ENCODE data around the gene OPHN1. TPM values are rescaled to one million over a fixed set of nuclear protein-coding genes. Genes with fewer than 3 reads are reported as not detected.

The OPHN1 gene
- 1 to 10 TPM; 2.3 to 4.3 TPM for total RNA-seq

DNA sequence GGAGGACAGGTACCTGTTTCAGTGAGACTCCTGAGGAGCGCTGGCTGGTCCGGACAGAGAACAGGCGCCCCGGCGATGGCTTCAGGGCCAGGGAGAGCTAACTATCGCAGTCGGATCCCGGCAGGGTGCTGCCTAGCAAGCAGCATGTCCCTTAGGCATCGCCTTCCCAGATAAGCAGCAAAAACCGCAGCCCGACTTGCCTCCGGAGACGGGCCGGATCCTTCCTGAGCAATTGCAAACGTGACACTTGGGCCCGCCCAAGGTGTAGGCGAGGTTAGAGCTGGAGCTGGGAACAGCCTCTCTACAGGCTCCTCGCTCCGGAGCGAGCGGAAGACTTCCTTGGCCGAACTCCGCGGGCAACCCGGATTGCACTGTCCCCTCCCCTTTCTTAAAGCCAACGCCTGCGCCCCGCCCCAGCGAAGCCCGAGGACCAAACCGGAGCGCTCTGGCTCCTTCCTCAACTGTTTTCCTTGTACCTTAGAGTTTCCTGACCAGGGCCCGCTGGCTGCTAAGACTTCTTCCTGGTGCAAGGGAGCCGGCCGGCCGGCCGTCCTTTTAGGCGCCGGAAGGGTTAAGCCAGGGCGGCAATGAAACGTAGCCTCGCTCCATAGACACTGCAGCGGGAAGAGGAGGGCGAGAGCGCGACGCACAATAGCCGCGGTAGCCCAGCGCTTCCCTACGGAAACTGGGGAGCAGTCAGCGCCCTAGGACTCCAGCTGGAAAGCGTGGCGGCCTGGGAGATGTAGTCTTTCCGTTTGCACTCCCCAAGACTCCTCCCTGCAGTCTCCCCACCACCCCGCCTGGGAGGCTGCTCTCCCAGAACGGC is at the start of gene OPHN1:
OPHN1 (minus strand) TSS at position 341 of the 826 bp plus-strand sequence. CDS start 475 bp downstream, outside the sequence.
- TF ChIP-seq CTCF (IDR thresholded peaks at IDR 0.05) (no peak), POLR2A (IDR thresholded peaks at IDR 0.05) (peak in 2 of 3 donors; percentile 20 to 65)
- no peaks in the 10 kb centered on the region for H3K36me3 ChIP-seq (replicated peaks in 1 of 2; ENCODE audit: insufficient read depth in 1 of 2, low read depth in 2 of 2)
- H3K4me3 ChIP-seq, result peak within 1 kb of the TSS in 1 of 2 donors; percentile 50
- H3K27ac ChIP-seq, result peak within 1 kb of the TSS; percentile 21 to 87 (median 76)
- ATAC-seq (peak; percentile 93), DNase-seq (peak; percentile 74 to 79 (median 77))
- H3K9me3 ChIP-seq, result no peaks in the 10 kb centered on the region
- H3K4me1 ChIP-seq, result peaks cover 8% of the 10 kb centered on the region
- intact Hi-C loops (cut with DNase I), result no loop called here
- H3K27me3 ChIP-seq, result no peaks in the 10 kb centered on the region
- 0% methylated on average over 40 of the region's 57 CpGs; no CpG with 5 or more reads in 1 of the 2 donors for WGBS, 2 donors

- no peaks in the 10 kb centered on the region for H3K4me1 ChIP-seq
- no peak overlapping the region for H3K4me3 ChIP-seq
- H3K9me3 ChIP-seq, result no peaks in the 10 kb centered on the region
- intact Hi-C loops (cut with DNase I), result no loop called here
- H3K27ac ChIP-seq, result no peak overlapping the region
- no peak for TF ChIP-seq POLR2A (IDR thresholded peaks at IDR 0.05)
- no peak for TF ChIP-seq CTCF (IDR thresholded peaks at IDR 0.05)
- WGBS, 2 donors, result 69 to 100% methylated on average over 1 of the region's 1 CpG
- H3K27me3 ChIP-seq, result no peaks in the 10 kb centered on the region
- DNase-seq (no peak), ATAC-seq (no peak)
- no peaks in the 10 kb centered on the region for H3K36me3 ChIP-seq (replicated peaks in 1 of 2; ENCODE audit: insufficient read depth in 1 of 2, low read depth in 2 of 2)
Observed at GRCh38 chrX:68480969-68481368, 47.7 kb upstream of the OPHN1 start.

DNA sequence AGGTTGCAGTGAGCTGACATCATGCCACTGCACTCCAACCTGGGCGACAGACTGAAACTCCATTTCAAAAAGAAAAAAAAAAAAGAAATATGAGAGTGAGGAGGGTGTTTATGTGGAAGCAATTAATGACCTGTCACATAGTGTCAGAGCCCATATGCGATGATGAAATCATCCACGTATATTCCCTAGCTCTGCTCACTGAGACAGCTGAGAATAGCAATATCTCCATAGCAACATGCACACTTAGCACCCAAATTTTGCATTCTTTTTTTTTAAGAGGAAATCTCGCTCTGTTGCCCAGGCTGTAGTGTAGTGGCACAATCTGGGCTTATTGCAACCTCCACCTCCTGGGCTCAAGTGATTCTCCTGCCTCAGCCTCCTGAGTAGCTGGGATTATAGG is 31.5 kb upstream of the OPHN1 start:
- Histone ChIP-seq H3K9me3 (no peaks in the 10 kb centered on the region), H3K27me3 (no peaks in the 10 kb centered on the region), H3K36me3 (replicated peaks in 1 of 2; ENCODE audit: insufficient read depth in 1 of 2, low read depth in 2 of 2) (no peaks in the 10 kb centered on the region), H3K4me1 (no peaks in the 10 kb centered on the region), H3K27ac (no peak overlapping the region), H3K4me3 (no peak overlapping the region)
- intact Hi-C loops (cut with DNase I), result no loop called here
- DNase-seq (no peak), ATAC-seq (no peak)
- 68 to 76% methylated on average over 3 of the region's 4 CpGs for WGBS, 2 donors
- TF ChIP-seq CTCF (IDR thresholded peaks at IDR 0.05), result no peak
- no peak for TF ChIP-seq POLR2A (IDR thresholded peaks at IDR 0.05)

- Histone ChIP-seq H3K4me1 (no peaks in the 10 kb centered on the region), H3K27me3 (no peaks in the 10 kb centered on the region), H3K27ac (no peak overlapping the region), H3K36me3 (replicated peaks in 1 of 2; ENCODE audit: insufficient read depth in 1 of 2, low read depth in 2 of 2) (no peaks in the 10 kb centered on the region), H3K9me3 (no peaks in the 10 kb centered on the region), H3K4me3 (no peak overlapping the region)
- no peak for TF ChIP-seq CTCF (IDR thresholded peaks at IDR 0.05)
- TF ChIP-seq POLR2A (IDR thresholded peaks at IDR 0.05), result no peak
- no peak for ATAC-seq
- no peak for DNase-seq
- 57 to 100% methylated on average over 1 of the region's 1 CpG for WGBS, 2 donors
- intact Hi-C loops (cut with DNase I), result no loop called here
Observed at GRCh38 chrX:68463880-68464279, 30.6 kb upstream of the OPHN1 start.
